PFSK-1 (cell line): ENCODE results near the gene RAD51B.

Experiments used
- POLR2AphosphoS5 ChIP-seq: IDR thresholded peaks from 2 replicates; pipeline ENCODE4 v1.6.1; 2012; ENCODE audit warnings: low read depth, mild to moderate bottlenecking, control low read depth, low read length, moderate library complexity
- TAF1 ChIP-seq: IDR thresholded peaks from 2 replicates; pipeline ENCODE4 v1.6.1; 2012; ENCODE audit warnings: low read length, control low read depth, borderline replicate concordance; ENCODE audit not compliant: insufficient read depth

DNA sequence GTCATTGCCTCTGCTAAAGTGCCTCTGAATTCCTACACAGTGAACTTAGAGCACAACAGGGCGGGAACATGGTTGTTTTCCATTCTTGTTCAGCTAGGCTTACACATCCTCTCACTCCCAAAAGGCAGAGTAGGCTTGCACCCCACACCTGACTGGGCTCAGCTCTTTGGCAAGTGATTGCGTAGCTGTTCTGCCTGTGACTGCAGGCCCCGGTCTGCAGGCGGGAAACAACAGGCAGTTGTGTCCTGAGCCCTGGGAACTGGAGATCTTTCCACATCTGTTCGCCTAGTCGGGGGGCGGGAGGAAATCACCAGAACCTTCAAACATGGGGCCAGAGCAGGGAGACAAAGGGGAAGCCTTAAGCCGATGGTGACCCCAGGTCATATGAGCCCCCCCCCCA lies 698.6 kb downstream of the RAD51B start:
- TF ChIP-seq POLR2AphosphoS5 (no peak), TAF1 (no peak)
